Kidney epithelial cell (primary cell): Measurements from ENCODE around the gene SH3RF3. TPM values are rescaled to one million over a fixed set of nuclear protein-coding genes. Genes with fewer than 3 reads are reported as not detected.

Experiments used
- DNase-seq: peaks from one replicate; pipeline ENCODE4 v3.0.0-alpha.2; 2010; ENCODE audit warnings: low read depth
- H3K27me3 ChIP-seq: 2 replicates; pipeline ENCODE4 v1.6.0; 2011; ENCODE audit warnings: low read length; ENCODE audit not compliant: control insufficient read depth, insufficient read depth
- H3K36me3 ChIP-seq: 2 replicates; pipeline ENCODE4 v1.5.1; 2011; ENCODE audit warnings: low read length; ENCODE audit not compliant: control insufficient read depth, insufficient read depth
- H3K4me3 ChIP-seq: 2 replicates; pipeline ENCODE4 v1.5.1; 2011; ENCODE audit warnings: low read depth, mild to moderate bottlenecking, control low read depth, low read length
- CTCF ChIP-seq: IDR thresholded peaks from 2 replicates; pipeline ENCODE4 v1.5.1; 2011; ENCODE audit warnings: mild to moderate bottlenecking, moderate library complexity, low read length, control low read depth, inconsistent platforms; ENCODE audit not compliant: insufficient read depth, poor library complexity, severe bottlenecking
- total RNA-seq: library from RNA; depleted of rRNA; stranded (reverse); fragments of >200 nt; gene quantifications from 2 replicates; pipeline ENCODE4 v1.2.3, GENCODE V29; 2015

Gene SH3RF3
- total RNA-seq, 1 donor from 2014 or later = 9.6 TPM

GRCh38 chr2:109280804-109281203 lies 151.8 kb downstream of the SH3RF3 start:
- H3K4me3 ChIP-seq = no peak overlapping the region
- no peaks in the 10 kb centered on the region for H3K36me3 ChIP-seq
- TF ChIP-seq CTCF = peak; percentile 6
- DNase-seq = no peak
- no peaks in the 10 kb centered on the region for H3K27me3 ChIP-seq

GRCh38 chr2:109282360-109282759 lies 153.4 kb downstream of the SH3RF3 start:
- DNase-seq = no peak
- H3K27me3 ChIP-seq = no peaks in the 10 kb centered on the region
- TF ChIP-seq CTCF = no peak
- H3K36me3 ChIP-seq = no peaks in the 10 kb centered on the region
- no peak overlapping the region for H3K4me3 ChIP-seq

DNA sequence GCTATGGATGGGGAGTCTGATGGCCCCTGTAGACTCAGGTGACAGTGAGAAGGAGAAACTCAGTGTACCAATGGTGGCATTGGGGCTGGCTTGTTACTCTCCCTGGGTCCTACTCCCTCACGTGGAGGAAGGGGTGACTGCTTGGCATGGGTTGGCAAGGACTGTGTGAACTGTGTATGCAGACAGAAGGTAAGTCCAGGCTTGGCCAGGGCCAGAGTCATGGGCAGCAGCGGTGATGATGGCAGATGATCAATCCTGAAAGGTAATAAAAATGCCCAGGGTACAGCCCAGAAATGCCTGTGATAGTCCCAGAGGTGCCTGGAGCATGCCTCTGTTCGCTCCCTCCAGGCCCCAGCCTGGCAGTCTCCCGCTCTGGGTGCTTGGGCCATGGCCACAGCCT lies 153.9 kb downstream of the SH3RF3 start:
- Histone ChIP-seq H3K36me3 (no peaks in the 10 kb centered on the region), H3K27me3 (no peaks in the 10 kb centered on the region)
- TF ChIP-seq CTCF = no peak

GRCh38 chr2:109284826-109285225 lies 155.8 kb downstream of the SH3RF3 start:
- Histone ChIP-seq H3K36me3 (no peaks in the 10 kb centered on the region), H3K27me3 (no peaks in the 10 kb centered on the region), H3K4me3 (no peak overlapping the region)
- no peak for DNase-seq
- no peak for TF ChIP-seq CTCF

More for the DNA sequence above, 153.9 kb downstream of the SH3RF3 start:
- no peak for DNase-seq
- H3K4me3 ChIP-seq = no peak overlapping the region

GRCh38 chr2:109285244-109285651 lies 156.2 kb downstream of the SH3RF3 start:
- Histone ChIP-seq H3K27me3 (no peaks in the 10 kb centered on the region), H3K4me3 (no peak overlapping the region), H3K36me3 (no peaks in the 10 kb centered on the region)
- peak; percentile 38 for DNase-seq
- TF ChIP-seq CTCF = no peak

- DNase-seq = no peak
- no peak overlapping the region for H3K4me3 ChIP-seq
- no peak for TF ChIP-seq CTCF
- H3K27me3 ChIP-seq = no peaks in the 10 kb centered on the region
- no peaks in the 10 kb centered on the region for H3K36me3 ChIP-seq
These were observed 158.4 kb downstream of the SH3RF3 start for GRCh38 chr2:109287413-109287812.
